Measurements from ENCODE around the gene SEMA4D. TPM values are rescaled to one million over a fixed set of nuclear protein-coding genes. Genes with fewer than 3 reads are reported as not detected.

SEMA4D gene
- total and polyA plus RNA-seq, 9 of the 15 experiments (the other 6 are each of a cell fraction or from before 2014, with no cell fraction given): 0.38 to 5.1 (median 1.8) TPM

DNA sequence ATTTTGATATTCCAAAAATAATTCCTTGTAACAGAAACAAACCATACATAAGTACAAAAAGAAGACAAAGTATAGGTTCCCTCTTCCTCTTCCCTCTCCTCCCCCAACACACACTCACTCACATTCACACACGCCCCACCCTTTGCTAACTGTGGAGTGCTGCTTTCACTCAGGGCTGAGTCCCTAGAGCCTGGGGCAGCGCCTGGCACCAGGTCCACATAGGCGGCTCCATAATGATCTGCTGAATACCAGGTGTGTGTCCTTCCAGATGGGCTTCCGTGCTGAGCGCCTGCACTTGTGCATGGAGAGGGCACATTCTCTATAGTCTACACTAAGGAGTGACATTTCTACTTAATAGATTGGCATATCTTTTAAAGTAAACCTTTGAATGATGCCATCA is 3.7 kb downstream of the SEMA4D start:
- POLR2A ChIA-PET: no interaction called here
- H3K4me2 ChIP-seq (ENCODE audit: insufficient read depth, low read length): no peak overlapping the region
- FAIRE-seq: no peak

More for the DNA sequence above, 3.7 kb downstream of the SEMA4D start:
- H4K20me1 ChIP-seq (replicated peaks; ENCODE audit: control insufficient read depth, insufficient read depth, low read length): no peaks in the 10 kb centered on the region
- no TSS peak for BruUV-seq (replicated peaks)
- no peaks in the 10 kb centered on the region for H3K36me3 ChIP-seq (ENCODE audit: control insufficient read depth, insufficient read depth, low read length)
- no peak for TF ChIP-seq PYGO2 (tag; IDR thresholded peaks at IDR 0.05)
- no peak for TF ChIP-seq GABPB1 (CRISPR knock-in tag; IDR thresholded peaks at IDR 0.05)
- TF ChIP-seq, protein P1, sequence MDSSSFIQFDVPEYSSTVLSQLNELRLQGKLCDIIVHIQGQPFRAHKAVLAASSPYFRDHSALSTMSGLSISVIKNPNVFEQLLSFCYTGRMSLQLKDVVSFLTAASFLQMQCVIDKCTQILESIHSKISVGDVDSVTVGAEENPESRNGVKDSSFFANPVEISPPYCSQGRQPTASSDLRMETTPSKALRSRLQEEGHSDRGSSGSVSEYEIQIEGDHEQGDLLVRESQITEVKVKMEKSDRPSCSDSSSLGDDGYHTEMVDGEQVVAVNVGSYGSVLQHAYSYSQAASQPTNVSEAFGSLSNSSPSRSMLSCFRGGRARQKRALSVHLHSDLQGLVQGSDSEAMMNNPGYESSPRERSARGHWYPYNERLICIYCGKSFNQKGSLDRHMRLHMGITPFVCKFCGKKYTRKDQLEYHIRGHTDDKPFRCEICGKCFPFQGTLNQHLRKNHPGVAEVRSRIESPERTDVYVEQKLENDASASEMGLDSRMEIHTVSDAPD (CRISPR knock-in tag; IDR thresholded peaks at IDR 0.05): no peak
- no peak for TF ChIP-seq ZNF695 (CRISPR knock-in tag; IDR thresholded peaks at IDR 0.05)
- no peak for TF ChIP-seq WHSC1 (IDR thresholded peaks at IDR 0.05; ENCODE audit: low read length)
- TF ChIP-seq NUFIP1 (IDR thresholded peaks at IDR 0.05; ENCODE audit: partially characterized antibody): no peak
- TF ChIP-seq CXXC5 (CRISPR knock-in tag; IDR thresholded peaks at IDR 0.05): no peak
- no peak for TF ChIP-seq MCM3 (IDR thresholded peaks at IDR 0.05)
- TF ChIP-seq ZNF354B (CRISPR knock-in tag; IDR thresholded peaks at IDR 0.05): no peak
- no peak for TF ChIP-seq PRMT5 (CRISPR knock-in tag; IDR thresholded peaks at IDR 0.05)
- TF ChIP-seq SUPT5H (IDR thresholded peaks at IDR 0.05): no peak
- TF ChIP-seq RCOR1 (IDR thresholded peaks at IDR 0.05; ENCODE audit: borderline replicate concordance in 1 of 2, low read depth in 2 of 2, low read length in 2 of 2): no peak
- TF ChIP-seq ZNF551 (CRISPR knock-in tag; IDR thresholded peaks at IDR 0.05): no peak
- peaks cover 0 to 7% of the 10 kb centered on the region in 2 experiments; a peak in 2 of 5 replicates for H3K4me1 ChIP-seq (replicated peaks in 1 of 2; ENCODE audit: control insufficient read depth in 2 of 2, insufficient read depth in 2 of 2, low read length in 2 of 2)
- H3K4me3 ChIP-seq: no peak overlapping the region
- H3K79me2 ChIP-seq (ENCODE audit: control insufficient read depth, insufficient read depth, low read length): no peaks in the 10 kb centered on the region
- DNase-seq (ENCODE audit: extremely low read depth in 1 of 4, low spot score in 3 of 4) (no peak), ATAC-seq (no peak)
- H3K9me3 ChIP-seq (replicated peaks; ENCODE audit: control insufficient read depth, insufficient read depth, low read depth, low read length): no peaks in the 10 kb centered on the region
- intact Hi-C loops (cut with micrococcal nuclease): no loop called here
- no peak overlapping the region for H3K9ac ChIP-seq (ENCODE audit: insufficient read depth in 1 of 2, low read depth in 2 of 2, low read length in 2 of 2)
- H3K9me1 ChIP-seq (ENCODE audit: control insufficient read depth, insufficient read depth, low read length): no peaks in the 10 kb centered on the region
- WGBS (ENCODE audit: insufficient coverage, low coverage, missing lambda C conversion rate): 0% methylated on average over 5 of the region's 5 CpGs
- peaks cover 0 to 45% of the 10 kb centered on the region in 2 experiments; a peak in 3 of 5 replicates for H3K27me3 ChIP-seq (ENCODE audit: control insufficient read depth in 2 of 2, insufficient read depth in 2 of 2, low read length in 2 of 2)
- in situ Hi-C loops (cut with MboI): no loop called here
- no peak overlapping the region for H2AFZ ChIP-seq (ENCODE audit: low read depth, low read length)
- no peak overlapping the region for H3K27ac ChIP-seq (ENCODE audit: extremely low read depth, low read depth, low read length)
- CTCF ChIA-PET (ENCODE audit: low intra/inter-chr PET ratio): no interaction called here

Data from K562 (cell line).